Activated B cell treated with CpG ODN at 0.5 μM for 24 hours (primary cell): ENCODE data around the gene SERHL2. TPM values are rescaled to one million over a fixed set of nuclear protein-coding genes. Genes with fewer than 3 reads are reported as not detected.
"Not testable (repeated sequence)": the region's sequence is repeated elsewhere in the genome, so short reads cannot be mapped to it uniquely, and the experiment has no call there.

Source experiments
- ATAC-seq: fragments of 200-7000 bp; cut with Tn5 transposase; one replicate; pipeline ENCODE4 v1.10.0; 2021; ENCODE audit warnings: low read depth, mild to moderate bottlenecking, moderate library complexity
- CTCF ChIA-PET: fragments of 350-600 bp; sonication (Branson Sonifier 250); formaldehyde crosslinking; loops from one replicate; lab custom pipeline; 2021; ENCODE audit warnings: antibody characterized with exemption; lab: Charles Lee
- POLR2A ChIA-PET: fragments of 350-600 bp; sonication (Branson Sonifier 250); formaldehyde crosslinking; loops from one replicate; lab custom pipeline; 2021; ENCODE audit warnings: antibody characterized with exemption; lab: Charles Lee
- DNase-seq: peaks from one replicate; pipeline ENCODE4 v3.0.0; 2022
- H3K27ac Mint-ChIP-seq: one replicate; pipeline ENCODE4 v1.8.0; 2020; ENCODE audit warnings: mixed read lengths
- H3K27me3 Mint-ChIP-seq: one replicate; pipeline ENCODE4 v1.8.0; 2021; ENCODE audit warnings: mixed read lengths
- H3K36me3 Mint-ChIP-seq: one replicate; pipeline ENCODE4 v1.8.0; 2021; ENCODE audit warnings: low read depth, mixed read lengths
- H3K4me1 Mint-ChIP-seq: one replicate; pipeline ENCODE4 v1.8.0; 2021; ENCODE audit warnings: mixed read lengths
- H3K4me3 Mint-ChIP-seq: one replicate; pipeline ENCODE4 v1.8.0; 2020; ENCODE audit warnings: mild to moderate bottlenecking, mixed read lengths
- H3K9me3 Mint-ChIP-seq: one replicate; pipeline ENCODE4 v1.8.0; 2020; ENCODE audit warnings: mixed read lengths
- intact Hi-C: fragments of 100-400 bp; cut with micrococcal nuclease; formaldehyde crosslinking; loops from one replicate; pipeline ENCODE4 v1.15.1; 2024
- total RNA-seq: library from RNA; stranded (reverse); gene quantifications from 2 replicates; pipeline ENCODE4 v1.2.3, GENCODE V29; 2022
- TF ChIP-seq, protein P1 (sequence below): fragments of 200-600 bp; IDR thresholded peaks from one replicate; pipeline ENCODE4 v1.8.0; 2022; ENCODE audit warnings: antibody characterized with exemption, mild to moderate bottlenecking

Gene SERHL2
- total RNA-seq, 1 donor from 2014 or later = 1.7 TPM

DNA sequence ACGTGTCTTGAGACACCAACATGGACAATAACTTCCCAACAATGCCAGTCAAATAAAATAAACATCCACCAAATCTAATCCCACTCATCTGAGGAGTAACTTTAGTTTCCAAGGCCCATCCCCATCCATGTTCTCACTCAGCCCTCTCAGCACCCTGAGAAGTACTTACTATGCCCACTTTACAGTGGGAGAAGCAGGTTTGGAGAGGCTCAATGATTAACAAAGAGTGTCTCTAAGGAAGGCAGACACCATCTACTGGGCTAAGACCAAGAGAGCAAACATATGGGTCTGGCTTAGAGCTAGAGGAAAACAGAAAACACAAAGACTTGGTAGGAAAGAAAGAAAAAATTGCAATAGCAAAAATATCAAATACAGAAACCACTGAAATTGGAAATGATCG lies 49.7 kb downstream of the SERHL2 start:
- TF ChIP-seq, protein P1, sequence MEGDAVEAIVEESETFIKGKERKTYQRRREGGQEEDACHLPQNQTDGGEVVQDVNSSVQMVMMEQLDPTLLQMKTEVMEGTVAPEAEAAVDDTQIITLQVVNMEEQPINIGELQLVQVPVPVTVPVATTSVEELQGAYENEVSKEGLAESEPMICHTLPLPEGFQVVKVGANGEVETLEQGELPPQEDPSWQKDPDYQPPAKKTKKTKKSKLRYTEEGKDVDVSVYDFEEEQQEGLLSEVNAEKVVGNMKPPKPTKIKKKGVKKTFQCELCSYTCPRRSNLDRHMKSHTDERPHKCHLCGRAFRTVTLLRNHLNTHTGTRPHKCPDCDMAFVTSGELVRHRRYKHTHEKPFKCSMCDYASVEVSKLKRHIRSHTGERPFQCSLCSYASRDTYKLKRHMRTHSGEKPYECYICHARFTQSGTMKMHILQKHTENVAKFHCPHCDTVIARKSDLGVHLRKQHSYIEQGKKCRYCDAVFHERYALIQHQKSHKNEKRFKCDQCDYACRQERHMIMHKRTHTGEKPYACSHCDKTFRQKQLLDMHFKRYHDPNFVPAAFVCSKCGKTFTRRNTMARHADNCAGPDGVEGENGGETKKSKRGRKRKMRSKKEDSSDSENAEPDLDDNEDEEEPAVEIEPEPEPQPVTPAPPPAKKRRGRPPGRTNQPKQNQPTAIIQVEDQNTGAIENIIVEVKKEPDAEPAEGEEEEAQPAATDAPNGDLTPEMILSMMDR = no peak
- ATAC-seq = no peak

GRCh38 chr22:42604403-42604802 lies 50.6 kb downstream of the SERHL2 start:
- no peak for DNase-seq
- CTCF ChIA-PET = no interaction called here
- H3K4me3 Mint-ChIP-seq = no peak overlapping the region
- peaks cover 72% of the 10 kb centered on the region for H3K36me3 Mint-ChIP-seq
- no peaks in the 10 kb centered on the region for H3K27me3 Mint-ChIP-seq
- H3K27ac Mint-ChIP-seq = no peak overlapping the region
- no peak for ATAC-seq
- intact Hi-C loops = no loop called here
- POLR2A ChIA-PET = interaction anchor here (1.6 kb wide), 1 partner anchor 10 kb away, joined by 3 read pairs; the partner anchor contains the start of gene POLDIP3
- H3K9me3 Mint-ChIP-seq = no peaks in the 10 kb centered on the region
- peaks cover 16% of the 10 kb centered on the region for H3K4me1 Mint-ChIP-seq
- TF ChIP-seq, protein P1 = no peak

More for the DNA sequence above, 49.7 kb downstream of the SERHL2 start:
- ChIA-PET POLR2A (no interaction called here), CTCF (no interaction called here)
- intact Hi-C loops = no loop called here
- H3K36me3 Mint-ChIP-seq = peaks cover 75% of the 10 kb centered on the region
- H3K4me3 Mint-ChIP-seq = no peak overlapping the region
- peaks cover 10% of the 10 kb centered on the region for H3K4me1 Mint-ChIP-seq
- no peaks in the 10 kb centered on the region for H3K27me3 Mint-ChIP-seq
- H3K27ac Mint-ChIP-seq = no peak overlapping the region
- DNase-seq = no peak
- no peaks in the 10 kb centered on the region for H3K9me3 Mint-ChIP-seq

DNA sequence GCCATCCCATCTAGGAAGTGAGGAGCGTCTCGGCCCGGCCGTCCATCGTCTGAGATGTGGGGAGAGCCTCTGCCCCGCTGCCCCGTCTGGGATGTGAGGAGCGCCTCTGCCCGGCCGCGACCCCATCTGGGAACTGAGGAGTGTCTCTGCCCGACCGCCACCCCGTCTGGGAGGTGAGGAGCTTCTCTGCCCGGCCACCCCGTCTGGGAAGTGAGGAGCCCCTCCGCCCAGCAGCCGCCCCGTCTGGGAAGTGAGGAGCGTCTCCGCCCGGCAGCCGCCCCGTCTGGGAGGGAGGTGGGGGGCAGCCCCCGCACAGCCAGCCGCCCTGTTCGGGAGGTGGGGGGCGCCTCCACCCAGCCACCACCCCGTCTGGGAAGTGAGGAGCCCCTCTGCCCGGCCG lies 53.9 kb downstream of the SERHL2 start:
- Mint-ChIP-seq H3K4me1 (peaks cover 42% of the 10 kb centered on the region), H3K36me3 (peaks cover 70% of the 10 kb centered on the region)
- H3K27ac Mint-ChIP-seq, CTCF ChIA-PET, H3K27me3 Mint-ChIP-seq, intact Hi-C loops, ATAC-seq, H3K9me3 Mint-ChIP-seq, DNase-seq, H3K4me3 Mint-ChIP-seq: not testable (repeated sequence)
- POLR2A ChIA-PET = interaction anchor here (0.7 kb wide), 1 partner anchor 658 kb away, joined by 9 read pairs; no protein-coding TSS in a partner anchor

- H3K27me3 Mint-ChIP-seq = no peaks in the 10 kb centered on the region
- TF ChIP-seq, protein P1 = no peak
- peaks cover 68% of the 10 kb centered on the region for H3K36me3 Mint-ChIP-seq
- ChIA-PET POLR2A (interaction anchor here (0.6 to 1.0 kb wide), 4 partner anchors 12 to 1019 kb away, joined by 3 to 9 read pairs (median 5); partner anchors contain the start of gene PMM1), CTCF (no interaction called here)
- no peak overlapping the region for H3K4me3 Mint-ChIP-seq
- no peaks in the 10 kb centered on the region for H3K9me3 Mint-ChIP-seq
- H3K4me1 Mint-ChIP-seq = peaks cover 47% of the 10 kb centered on the region
- DNase-seq (no peak), ATAC-seq (no peak)
- no peak overlapping the region for H3K27ac Mint-ChIP-seq
- intact Hi-C loops = no loop called here
These were observed 54.5 kb downstream of the SERHL2 start for GRCh38 chr22:42608136-42608822.

GRCh38 chr22:42608823-42609361 lies 55.1 kb downstream of the SERHL2 start:
- ChIA-PET POLR2A (interaction anchor here (0.8 to 1.0 kb wide), 2 partner anchors 12 to 27 kb away, joined by 3 to 5 read pairs; no protein-coding TSS in a partner anchor), CTCF (no interaction called here)
- no peak for ATAC-seq
- no peak for DNase-seq
- Mint-ChIP-seq H3K9me3 (no peaks in the 10 kb centered on the region), H3K4me3 (no peak overlapping the region), H3K4me1 (peaks cover 50% of the 10 kb centered on the region), H3K36me3 (peaks cover 67% of the 10 kb centered on the region), H3K27me3 (no peaks in the 10 kb centered on the region), H3K27ac (no peak overlapping the region)
- TF ChIP-seq, protein P1 = no peak
- intact Hi-C loops = no loop called here
